PC-9 (cell line): ENCODE results near the gene TBATA.
"Not testable (repeated sequence)": the region's sequence is repeated elsewhere in the genome, so short reads cannot be mapped to it uniquely, and the experiment has no call there.

Source experiments
- EZH2 ChIP-seq: fragments of 200-600 bp; sonication (generic); IDR thresholded peaks from 2 replicates; pipeline ENCODE4 v1.8.0; 2017; ENCODE audit warnings: antibody characterized with exemption, low read depth
- TF ChIP-seq, protein P1 (sequence below): fragments of 200-600 bp; sonication (generic); conservative IDR thresholded peaks from 2 replicates; pipeline ENCODE4 v1.6.1; 2017; ENCODE audit warnings: mixed run types, antibody characterized with exemption, mild to moderate bottlenecking, moderate library complexity

DNA sequence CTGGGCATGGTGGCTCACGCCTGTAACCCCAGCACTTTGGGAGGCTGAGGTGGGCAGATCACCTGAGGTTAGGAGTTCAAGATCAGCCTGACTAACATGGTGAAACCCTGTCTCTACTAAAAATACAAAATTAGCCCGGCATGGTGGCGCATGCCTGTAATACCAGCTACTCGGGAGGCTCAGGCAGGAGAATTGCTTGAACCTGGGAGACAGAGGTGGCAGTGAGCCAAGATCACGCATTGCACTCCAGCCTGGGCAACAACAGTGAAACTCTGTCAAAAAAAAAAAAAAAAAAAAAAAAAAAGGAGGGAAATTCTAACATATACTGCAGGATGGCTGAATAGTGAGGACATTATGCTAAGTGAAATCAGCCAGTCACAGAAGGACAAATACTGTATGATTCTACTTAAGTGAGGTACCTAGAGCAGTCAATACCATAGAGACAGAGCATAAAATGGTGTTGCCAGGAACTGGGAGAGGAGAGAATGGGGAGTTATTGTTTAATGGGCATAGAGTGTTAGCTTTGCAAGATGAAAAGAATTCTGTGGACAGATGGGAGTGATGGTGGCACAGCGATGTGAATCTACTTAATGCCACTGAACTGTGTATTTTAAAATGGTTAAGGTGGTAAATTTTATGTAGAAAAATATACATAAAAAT is 17.0 kb downstream of the TBATA start:
- TF ChIP-seq EZH2, result not testable (repeated sequence)
- TF ChIP-seq, protein P1, sequence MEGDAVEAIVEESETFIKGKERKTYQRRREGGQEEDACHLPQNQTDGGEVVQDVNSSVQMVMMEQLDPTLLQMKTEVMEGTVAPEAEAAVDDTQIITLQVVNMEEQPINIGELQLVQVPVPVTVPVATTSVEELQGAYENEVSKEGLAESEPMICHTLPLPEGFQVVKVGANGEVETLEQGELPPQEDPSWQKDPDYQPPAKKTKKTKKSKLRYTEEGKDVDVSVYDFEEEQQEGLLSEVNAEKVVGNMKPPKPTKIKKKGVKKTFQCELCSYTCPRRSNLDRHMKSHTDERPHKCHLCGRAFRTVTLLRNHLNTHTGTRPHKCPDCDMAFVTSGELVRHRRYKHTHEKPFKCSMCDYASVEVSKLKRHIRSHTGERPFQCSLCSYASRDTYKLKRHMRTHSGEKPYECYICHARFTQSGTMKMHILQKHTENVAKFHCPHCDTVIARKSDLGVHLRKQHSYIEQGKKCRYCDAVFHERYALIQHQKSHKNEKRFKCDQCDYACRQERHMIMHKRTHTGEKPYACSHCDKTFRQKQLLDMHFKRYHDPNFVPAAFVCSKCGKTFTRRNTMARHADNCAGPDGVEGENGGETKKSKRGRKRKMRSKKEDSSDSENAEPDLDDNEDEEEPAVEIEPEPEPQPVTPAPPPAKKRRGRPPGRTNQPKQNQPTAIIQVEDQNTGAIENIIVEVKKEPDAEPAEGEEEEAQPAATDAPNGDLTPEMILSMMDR, result not testable (repeated sequence)
